HepG2 (cell line): ENCODE measurements around the gene DPH1. TPM values are rescaled to one million over a fixed set of nuclear protein-coding genes. Genes with fewer than 3 reads are reported as not detected.

Source experiments
- AKAP8 ChIP-seq: sonication (generic); formaldehyde crosslinking; IDR thresholded peaks from 2 replicates; pipeline ENCODE4 v1.5.1; 2020; ENCODE audit warnings: mild to moderate bottlenecking, missing genetic modification reagents
- ATF5 ChIP-seq: sonication (generic); formaldehyde crosslinking; IDR thresholded peaks from 2 replicates; pipeline ENCODE4 v1.4.0; 2020; ENCODE audit warnings: mild to moderate bottlenecking, low read depth, missing genetic modification reagents
- CBFB ChIP-seq: sonication (generic); formaldehyde crosslinking; IDR thresholded peaks from 2 replicates; pipeline ENCODE4 v1.4.0; 2020; ENCODE audit warnings: missing genetic modification reagents
- CENPX ChIP-seq: sonication (generic); formaldehyde crosslinking; IDR thresholded peaks from 2 replicates; pipeline ENCODE4 v1.9.0; 2021; ENCODE audit warnings: mild to moderate bottlenecking, missing genetic modification reagents, moderate library complexity
- CREBL2 ChIP-seq: sonication (generic); formaldehyde crosslinking; IDR thresholded peaks from 2 replicates; pipeline ENCODE4 v1.8.1; 2023; ENCODE audit warnings: missing genetic modification reagents, mild to moderate bottlenecking, borderline replicate concordance
- GLI4 ChIP-seq: sonication (generic); formaldehyde crosslinking; IDR thresholded peaks from 2 replicates; pipeline ENCODE4 v1.5.1; 2020; ENCODE audit warnings: missing genetic modification reagents, mild to moderate bottlenecking, moderate library complexity, borderline replicate concordance
- NPAS2 ChIP-seq: sonication (generic); formaldehyde crosslinking; IDR thresholded peaks from 2 replicates; pipeline ENCODE4 v1.8.0; 2022; ENCODE audit warnings: mild to moderate bottlenecking, missing genetic modification reagents, borderline replicate concordance
- SETDB1 ChIP-seq: sonication (generic); formaldehyde crosslinking; IDR thresholded peaks from 2 replicates; pipeline ENCODE4 v1.5.1; 2020; ENCODE audit warnings: missing genetic modification reagents, mild to moderate bottlenecking, borderline replicate concordance
- SP2 ChIP-seq: sonication (generic); formaldehyde crosslinking; IDR thresholded peaks from 2 replicates; pipeline ENCODE4 v1.5.1; 2020; ENCODE audit warnings: mild to moderate bottlenecking, missing genetic modification reagents
- SPEN ChIP-seq: sonication (generic); formaldehyde crosslinking; IDR thresholded peaks from 2 replicates; pipeline ENCODE4 v1.5.1; 2020; ENCODE audit warnings: low read depth, mild to moderate bottlenecking, missing genetic modification reagents
- TEAD2 ChIP-seq: sonication (generic); formaldehyde crosslinking; IDR thresholded peaks from 2 replicates; pipeline ENCODE4 v1.9.0; 2021; ENCODE audit warnings: missing genetic modification reagents
- TFDP2 ChIP-seq: sonication (generic); formaldehyde crosslinking; IDR thresholded peaks from 2 replicates; pipeline ENCODE4 v1.4.0; 2020; ENCODE audit warnings: missing genetic modification reagents
- TRAFD1 ChIP-seq: sonication (generic); formaldehyde crosslinking; IDR thresholded peaks from 2 replicates; pipeline ENCODE4 v1.5.1; 2020; ENCODE audit warnings: missing genetic modification reagents, mild to moderate bottlenecking, borderline replicate concordance
- ZNF160 ChIP-seq: sonication (generic); formaldehyde crosslinking; IDR thresholded peaks from 2 replicates; pipeline ENCODE4 v1.8.0; 2022; ENCODE audit warnings: mild to moderate bottlenecking, inconsistent platforms, missing genetic modification reagents
- ZNF224 ChIP-seq: sonication (generic); formaldehyde crosslinking; IDR thresholded peaks from 2 replicates; pipeline ENCODE4 v1.5.0; 2020; ENCODE audit warnings: mild to moderate bottlenecking, missing genetic modification reagents
- ZNF253 ChIP-seq: sonication (generic); formaldehyde crosslinking; IDR thresholded peaks from 2 replicates; pipeline ENCODE4 v1.8.0; 2022; ENCODE audit warnings: mild to moderate bottlenecking, missing genetic modification reagents, borderline replicate concordance
- ZNF281 ChIP-seq: sonication (generic); formaldehyde crosslinking; IDR thresholded peaks from 2 replicates; pipeline ENCODE4 v1.4.0; 2020; ENCODE audit warnings: missing genetic modification reagents, borderline replicate concordance
- ZNF335 ChIP-seq: sonication (generic); formaldehyde crosslinking; IDR thresholded peaks from 2 replicates; pipeline ENCODE4 v1.4.0; 2020; ENCODE audit warnings: missing genetic modification reagents
- ZNF562 ChIP-seq: sonication (generic); formaldehyde crosslinking; IDR thresholded peaks from 2 replicates; pipeline ENCODE4 v1.8.0; 2022; ENCODE audit warnings: missing genetic modification reagents, borderline replicate concordance
- ZNF570 ChIP-seq: sonication (generic); formaldehyde crosslinking; IDR thresholded peaks from 2 replicates; pipeline ENCODE4 v1.4.0; 2020; ENCODE audit warnings: mild to moderate bottlenecking, missing genetic modification reagents, borderline replicate concordance
- ZNF850 ChIP-seq: sonication (generic); formaldehyde crosslinking; conservative IDR thresholded peaks from 2 replicates; pipeline ENCODE4 v1.9.0; 2021; ENCODE audit warnings: mild to moderate bottlenecking, missing genetic modification reagents
- polyA plus RNA-seq, 8 experiments: library from polyadenylated mRNA; depleted of rRNA in 3 of 8; stranded (reverse) in 7 of 8; unstranded in 1 of 8; fragments of >200 nt; fragmentation: Illumina TruSeq in 4 of 8; extraction: Trizol in 4 of 8; gene quantifications; 2 replicates each; pipeline versions ENCODE4 v1.2.1 to v1.2.3, GENCODE V29; 2011 to 2016; ENCODE audit warnings: low read depth in 4 of 8, missing spikeins in 1 of 8, mixed read lengths in 1 of 8; ENCODE audit not compliant: insufficient read depth in 1 of 8
- total RNA-seq, 5 experiments: library from RNA; depleted of rRNA; stranded (reverse); fragments of >200 nt; fragmentation: Illumina TruSeq; extraction: Trizol; gene quantifications; 2 replicates each; pipeline ENCODE4 v1.2.3, GENCODE V29; 2016; ENCODE audit warnings: low read depth in 1 of 5

DPH1 gene
- total and polyA plus RNA-seq, 2 of the 13 experiments (the other 11 are each of a cell fraction or from before 2014, with no cell fraction given), result 25.3 to 42.8 TPM

GRCh38 chr17:1995321-1995892 is 34.5 kb upstream of the DPH1 start (continued):
- TF ChIP-seq NPAS2 (CRISPR knock-in tag), result no peak
- no peak for TF ChIP-seq AKAP8 (CRISPR knock-in tag)
- TF ChIP-seq ZNF224 (CRISPR knock-in tag), result no peak
- TF ChIP-seq SETDB1, result no peak
- TF ChIP-seq TRAFD1 (CRISPR knock-in tag), result no peak
- TF ChIP-seq ZNF160 (CRISPR knock-in tag), result no peak
- no peak for TF ChIP-seq ZNF562 (CRISPR knock-in tag)
- no peak for TF ChIP-seq ZNF570
- no peak for TF ChIP-seq TFDP2 (CRISPR knock-in tag)
- TF ChIP-seq ZNF850, result no peak
- no peak for TF ChIP-seq TEAD2
- no peak for TF ChIP-seq ZNF253 (CRISPR knock-in tag)
- TF ChIP-seq GLI4 (CRISPR knock-in tag), result no peak
- TF ChIP-seq CBFB (CRISPR knock-in tag), result no peak
- no peak for TF ChIP-seq CREBL2
- no peak for TF ChIP-seq ATF5
- no peak; the same call in 1 of the 2 replicates for TF ChIP-seq ZNF281 (CRISPR knock-in tag)
- TF ChIP-seq ZNF335 (CRISPR knock-in tag), result no peak
- TF ChIP-seq CENPX (CRISPR knock-in tag), result no peak
- no peak for TF ChIP-seq SPEN (CRISPR knock-in tag)
- no peak for TF ChIP-seq SP2
